ENCODE measurements around the gene ERCC5. TPM values are rescaled to one million over a fixed set of nuclear protein-coding genes. Genes with fewer than 3 reads are reported as not detected.

The ERCC5 gene
- total RNA-seq, 4 donors from 2014 or later = 42.5 to 81.8 (median 68.3) TPM

DNA sequence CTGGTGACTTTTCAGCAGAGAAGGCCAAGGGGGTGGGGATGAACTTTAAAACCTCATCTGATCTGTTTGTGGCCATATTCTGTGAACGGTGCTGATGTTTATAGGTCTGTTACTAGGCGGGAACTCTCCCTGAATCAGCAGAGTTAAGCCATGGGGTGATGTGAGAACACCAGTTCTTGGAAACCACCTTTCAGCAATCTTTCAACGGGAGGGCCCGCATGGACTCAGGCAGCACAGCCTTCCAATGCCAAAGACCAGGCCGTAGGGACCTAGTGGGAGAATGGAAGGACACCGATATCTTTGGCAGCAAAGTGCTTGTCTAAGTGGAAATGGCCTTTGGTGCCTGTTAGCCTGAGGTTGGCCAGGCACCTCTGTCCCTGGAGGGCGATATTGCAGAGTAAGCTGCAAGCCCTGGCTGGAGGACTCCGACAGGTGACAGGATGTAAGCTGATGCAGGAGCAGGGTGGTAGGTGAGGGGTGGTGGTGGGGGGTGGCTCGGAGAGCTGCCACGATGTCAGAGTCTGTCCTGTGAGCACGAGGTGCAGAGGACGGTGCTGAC is 57.0 kb downstream of the ERCC5 start:
- ATAC-seq (ENCODE audit: low FRiP score) = no peak
- TF ChIP-seq, protein P1, sequence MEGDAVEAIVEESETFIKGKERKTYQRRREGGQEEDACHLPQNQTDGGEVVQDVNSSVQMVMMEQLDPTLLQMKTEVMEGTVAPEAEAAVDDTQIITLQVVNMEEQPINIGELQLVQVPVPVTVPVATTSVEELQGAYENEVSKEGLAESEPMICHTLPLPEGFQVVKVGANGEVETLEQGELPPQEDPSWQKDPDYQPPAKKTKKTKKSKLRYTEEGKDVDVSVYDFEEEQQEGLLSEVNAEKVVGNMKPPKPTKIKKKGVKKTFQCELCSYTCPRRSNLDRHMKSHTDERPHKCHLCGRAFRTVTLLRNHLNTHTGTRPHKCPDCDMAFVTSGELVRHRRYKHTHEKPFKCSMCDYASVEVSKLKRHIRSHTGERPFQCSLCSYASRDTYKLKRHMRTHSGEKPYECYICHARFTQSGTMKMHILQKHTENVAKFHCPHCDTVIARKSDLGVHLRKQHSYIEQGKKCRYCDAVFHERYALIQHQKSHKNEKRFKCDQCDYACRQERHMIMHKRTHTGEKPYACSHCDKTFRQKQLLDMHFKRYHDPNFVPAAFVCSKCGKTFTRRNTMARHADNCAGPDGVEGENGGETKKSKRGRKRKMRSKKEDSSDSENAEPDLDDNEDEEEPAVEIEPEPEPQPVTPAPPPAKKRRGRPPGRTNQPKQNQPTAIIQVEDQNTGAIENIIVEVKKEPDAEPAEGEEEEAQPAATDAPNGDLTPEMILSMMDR (IDR thresholded peaks at IDR 0.05) = no peak
- DNase-seq (ENCODE audit: low spot score) = no peak

DNA sequence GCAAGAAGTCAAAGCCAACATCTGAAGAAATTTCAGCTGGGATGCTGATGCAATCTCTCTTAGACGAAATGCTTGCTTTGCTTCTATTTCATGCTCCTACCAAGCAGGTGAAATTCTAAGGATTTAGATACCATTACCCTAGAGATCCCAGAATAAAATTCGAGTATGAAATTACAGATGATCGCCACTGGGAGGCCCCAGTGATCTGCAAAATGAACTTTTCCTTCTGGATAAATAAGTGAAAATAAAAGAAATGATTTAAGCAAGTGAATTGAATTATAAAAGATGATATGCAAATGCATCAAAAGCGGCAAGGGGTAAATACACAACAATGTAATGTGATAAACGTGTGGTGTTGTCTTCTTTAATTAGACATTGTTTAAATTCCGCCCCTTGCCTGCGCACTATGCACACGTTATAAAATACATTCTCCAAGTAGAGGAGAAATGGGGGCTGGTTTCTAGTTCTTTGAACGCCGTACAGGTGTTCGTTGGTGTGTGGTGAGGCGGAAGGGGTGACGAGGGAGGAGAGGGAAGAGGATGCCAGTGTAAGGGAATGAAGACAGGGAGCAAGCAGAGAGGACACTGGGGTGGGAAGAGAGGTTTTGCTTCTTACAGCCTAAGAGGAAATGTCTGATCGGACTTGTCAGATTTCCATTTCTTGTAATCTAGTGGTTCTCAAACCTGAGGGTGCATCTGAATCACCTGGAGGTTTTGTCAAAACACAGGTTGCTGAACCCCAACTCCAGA is 58.0 kb downstream of the ERCC5 start:
- DNase-seq (ENCODE audit: low spot score) (no peak), ATAC-seq (ENCODE audit: low FRiP score) (no peak)
- TF ChIP-seq, protein P1 (IDR thresholded peaks at IDR 0.05) = no peak

DNA sequence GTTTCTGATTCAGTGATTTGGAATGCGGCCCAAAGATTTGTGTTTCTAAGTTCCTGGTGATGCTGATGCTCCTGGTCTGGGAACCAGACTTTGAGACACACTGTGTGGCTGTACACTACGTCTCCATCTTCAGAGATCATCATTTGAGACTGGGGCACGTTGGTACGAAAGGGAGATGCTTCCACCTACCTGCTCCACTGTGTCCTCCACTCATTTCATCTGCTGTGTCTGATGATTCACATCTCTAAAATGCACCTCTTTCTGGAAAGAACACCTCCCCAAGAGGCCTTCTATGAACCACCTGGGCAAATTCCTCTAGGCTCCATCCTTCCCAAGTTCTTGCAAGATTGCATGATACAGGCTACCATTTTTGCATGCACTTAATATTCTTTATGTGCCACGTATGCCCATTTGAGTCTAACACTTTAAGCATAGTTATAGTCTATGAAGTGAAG is 58.6 kb downstream of the ERCC5 start:
- TF ChIP-seq, protein P1 (IDR thresholded peaks at IDR 0.05) = no peak
- DNase-seq (ENCODE audit: low spot score) (no peak), ATAC-seq (ENCODE audit: low FRiP score) (no peak)

DNA sequence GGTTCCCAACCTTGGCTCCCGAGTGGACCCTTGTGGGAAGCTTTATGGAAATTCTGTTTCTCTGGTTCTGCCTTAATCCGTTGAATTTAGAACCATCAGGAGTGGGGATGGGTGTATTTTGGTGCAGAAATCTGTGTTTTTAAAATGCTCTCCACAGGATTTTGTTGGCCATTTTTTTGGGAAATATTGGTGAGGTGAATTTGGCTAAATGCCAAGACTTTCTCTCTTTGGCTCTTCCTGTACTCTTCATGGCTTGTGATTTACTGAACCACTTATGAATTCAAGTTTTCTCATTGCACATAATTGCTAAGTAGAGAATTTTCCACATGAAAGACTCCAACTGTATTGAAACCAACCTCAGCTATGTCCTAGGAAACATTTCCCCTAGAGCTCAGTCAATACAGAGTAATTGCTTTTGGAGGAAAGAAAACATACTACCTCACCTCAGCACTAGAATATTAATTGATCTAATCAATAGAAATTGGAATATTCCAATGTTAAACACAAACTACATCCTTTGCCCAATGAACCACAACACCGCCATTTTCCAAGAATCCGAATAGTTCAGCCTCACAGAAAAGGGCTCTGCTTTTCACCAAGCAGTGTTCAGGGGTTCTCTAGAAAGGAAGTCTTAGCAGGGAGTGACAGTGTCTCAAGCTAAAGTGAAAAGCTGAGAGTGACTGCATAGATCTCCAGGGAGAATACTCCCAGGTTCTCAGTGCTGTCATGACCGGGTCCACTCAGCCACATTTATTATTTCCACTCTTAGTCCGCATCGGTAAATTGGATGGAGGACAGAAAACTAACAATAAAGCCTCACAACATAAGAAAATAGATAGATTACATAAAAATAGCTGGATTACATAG is 60.3 kb downstream of the ERCC5 start:
- DNase-seq (ENCODE audit: low spot score) (no peak), ATAC-seq (ENCODE audit: low FRiP score) (no peak)
- TF ChIP-seq, protein P1 (IDR thresholded peaks at IDR 0.05) = no peak

DNA sequence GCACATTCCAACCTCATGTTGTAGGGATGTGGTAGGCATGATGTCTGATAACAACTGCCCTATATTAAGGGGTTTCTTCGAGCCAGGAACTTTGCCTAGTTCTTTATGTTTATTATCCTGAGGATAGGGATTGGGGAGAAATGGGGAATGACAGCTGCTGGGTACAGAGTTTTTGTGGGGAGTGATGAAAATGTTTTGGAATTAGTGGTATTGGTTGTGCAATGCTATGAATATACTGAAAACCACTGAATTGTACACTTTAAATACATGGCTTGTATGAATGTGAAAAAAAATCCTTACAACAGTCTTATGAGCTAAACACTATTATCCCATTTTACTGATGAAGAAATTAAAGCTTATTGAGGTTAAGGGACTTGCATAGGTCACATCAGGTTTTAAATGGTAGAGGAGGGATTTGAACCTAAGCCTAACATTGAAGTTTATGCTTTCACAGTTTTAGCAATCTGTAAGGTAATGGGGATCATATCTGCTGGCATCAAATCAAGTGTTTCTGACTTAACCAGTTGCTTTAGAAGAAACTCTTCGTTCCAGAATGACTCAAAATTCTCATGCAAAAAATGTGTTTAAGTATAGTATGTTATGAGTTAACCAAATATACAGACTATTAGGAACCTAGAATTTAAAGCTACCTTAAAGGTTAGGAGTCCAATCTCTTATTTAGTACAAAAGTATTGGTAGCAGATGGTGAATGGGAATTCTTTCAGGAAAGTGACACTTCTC is 61.4 kb downstream of the ERCC5 start:
- TF ChIP-seq, protein P1 (IDR thresholded peaks at IDR 0.05) = no peak
- no peak for ATAC-seq (ENCODE audit: low FRiP score)
- no peak for DNase-seq (ENCODE audit: low spot score)

DNA sequence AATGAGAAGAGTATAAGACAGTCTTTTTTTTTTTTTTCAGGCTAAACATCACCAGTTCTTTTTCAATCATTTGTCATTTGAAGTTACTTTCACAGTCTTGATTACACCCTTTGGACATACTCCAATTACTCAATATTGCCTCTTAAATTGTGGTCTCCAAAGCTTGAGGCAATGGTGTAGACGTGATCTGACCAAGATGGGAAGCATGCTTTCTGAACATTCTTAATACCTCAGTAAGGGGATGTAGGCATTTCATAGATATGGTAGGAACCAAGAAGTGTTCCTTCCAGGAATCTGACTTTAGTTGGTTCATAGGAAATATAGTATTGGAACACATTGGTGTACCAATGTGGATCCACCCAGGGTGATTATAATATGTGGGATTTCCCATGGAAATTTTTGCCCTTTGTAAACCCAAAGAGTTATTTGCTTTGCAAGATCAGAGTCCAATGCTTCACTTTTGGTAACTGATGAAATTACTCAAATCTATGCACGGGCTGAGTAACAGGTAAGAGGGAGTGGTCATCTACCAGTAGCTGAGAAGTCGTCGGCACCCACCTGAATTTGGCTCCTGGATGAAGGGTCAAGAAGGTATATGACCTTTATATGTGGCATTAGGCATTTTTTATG is 62.2 kb downstream of the ERCC5 start:
- no peak for DNase-seq (ENCODE audit: low spot score)
- TF ChIP-seq, protein P1 (IDR thresholded peaks at IDR 0.05) = no peak
- ATAC-seq (ENCODE audit: low FRiP score) = no peak

All from omental fat pad (tissue), 4 donors.